GM20431 (cell line): ENCODE data around the gene TBL1X.

Source experiments
- in situ Hi-C: fragments of 300-500 bp; cut with MseI, MboI; formaldehyde crosslinking; loops from one replicate; pipeline ENCODE4 v1.15.0; 2020; ENCODE audit warnings: low sequenced_read_pairs; ENCODE audit not compliant: unreplicated experiment

TBL1X gene

GRCh38 chrX:9656277-9656676, 191.4 kb downstream of the TBL1X start:
- in situ Hi-C loops, result no loop called here

DNA sequence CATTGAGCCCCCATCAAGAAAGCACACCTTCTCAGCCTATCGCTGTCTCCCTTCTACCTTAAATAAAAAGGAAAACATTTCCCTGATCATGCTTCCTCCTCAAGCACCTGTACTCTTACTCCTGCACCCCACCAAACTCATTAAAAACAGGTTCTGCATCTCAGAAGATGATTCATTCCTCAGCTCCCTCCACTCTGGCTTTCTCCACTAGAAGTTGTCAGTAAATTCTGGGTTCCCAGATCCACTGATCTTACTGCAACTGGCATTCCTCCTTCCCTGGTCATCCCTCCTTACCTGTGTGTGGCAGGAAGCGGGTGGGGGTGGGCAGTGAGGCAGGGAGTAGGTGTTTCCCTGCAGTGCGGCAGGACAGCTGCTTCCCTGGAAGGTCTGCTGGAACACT, 192.0 kb downstream of the TBL1X start:
- in situ Hi-C loops, result no loop called here

- in situ Hi-C loops, result no loop called here
Measured at GRCh38 chrX:9657590-9658256, 192.9 kb downstream of the TBL1X start.

DNA sequence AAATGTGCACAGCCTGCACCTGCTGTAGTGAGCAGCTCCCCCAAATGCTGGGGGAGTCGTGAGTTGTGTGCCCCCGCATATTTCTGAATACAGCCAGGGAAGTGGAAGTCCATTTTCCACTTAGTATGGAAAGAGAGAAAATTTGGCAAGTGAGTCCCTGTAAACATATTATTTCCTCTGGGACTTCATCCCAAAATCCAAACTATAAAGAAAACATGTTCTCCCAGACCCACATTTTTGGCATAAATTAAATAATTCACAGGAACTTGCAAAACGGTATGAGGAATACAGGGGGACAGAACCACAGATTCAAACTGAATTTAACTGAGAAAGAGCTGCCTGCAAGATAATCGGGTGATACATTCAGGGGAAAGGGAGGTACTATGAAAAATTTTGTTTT, 193.6 kb downstream of the TBL1X start:
- in situ Hi-C loops, result no loop called here

- in situ Hi-C loops, result no loop called here
Measured at GRCh38 chrX:9659571-9660195, 194.8 kb downstream of the TBL1X start.

DNA sequence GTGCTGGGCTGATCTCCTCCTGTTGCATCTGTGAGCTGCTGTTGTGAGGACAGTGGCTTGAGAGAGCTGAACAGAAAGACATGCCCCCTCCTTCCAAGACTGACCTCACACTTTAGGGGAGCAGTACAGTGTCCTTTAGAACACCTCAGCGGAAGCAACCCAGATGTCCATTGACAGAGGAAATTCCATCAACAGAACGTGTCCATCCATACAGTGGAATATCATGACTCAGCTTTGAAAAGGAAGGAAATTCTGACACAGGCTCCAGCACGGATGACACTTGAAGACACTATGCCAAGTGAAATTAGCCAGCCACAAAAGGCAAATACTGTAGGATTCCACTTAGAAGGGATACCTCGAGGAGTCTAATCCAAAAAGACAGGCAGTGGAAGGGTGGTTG, 197.3 kb downstream of the TBL1X start:
- in situ Hi-C loops, result no loop called here

DNA sequence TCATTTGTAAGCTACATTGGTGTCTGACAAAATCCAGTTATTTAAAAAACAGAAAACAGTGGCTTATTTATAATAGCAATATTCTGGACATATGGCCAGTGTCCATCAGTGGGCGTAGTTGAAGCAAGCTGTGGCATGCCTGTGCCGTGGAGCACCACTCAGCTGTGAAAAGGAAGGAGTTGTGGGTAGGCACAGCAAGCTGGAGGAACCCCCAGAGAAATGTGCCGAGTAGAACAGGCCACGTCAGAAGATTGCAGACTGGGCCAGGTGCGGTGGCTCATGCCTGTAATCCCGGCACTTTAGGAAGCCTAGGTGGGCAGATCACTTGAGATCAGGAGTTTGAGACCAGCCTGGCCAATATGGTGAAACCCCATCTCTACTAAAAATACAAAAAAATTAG, 198.4 kb downstream of the TBL1X start:
- in situ Hi-C loops, result no loop called here

DNA sequence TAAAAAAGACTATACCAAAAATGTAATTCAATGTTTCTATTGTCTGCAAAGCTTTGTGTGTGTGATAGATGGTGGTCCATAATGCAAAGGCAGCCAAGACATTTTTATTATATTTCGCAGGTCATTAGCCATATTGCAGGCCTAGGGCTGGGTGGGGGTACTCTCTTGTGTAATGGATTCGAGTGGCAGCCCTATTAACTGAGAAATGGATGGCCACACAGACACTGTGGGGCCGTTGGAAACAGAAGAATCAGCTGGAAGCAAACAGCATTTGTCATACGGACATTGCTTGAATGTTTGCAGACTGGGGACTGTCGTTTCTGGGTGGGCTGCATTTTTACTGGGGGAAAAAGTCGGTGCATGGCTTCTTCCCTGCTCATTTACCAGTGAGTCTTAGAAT, 199.4 kb downstream of the TBL1X start:
- in situ Hi-C loops, result no loop called here

DNA sequence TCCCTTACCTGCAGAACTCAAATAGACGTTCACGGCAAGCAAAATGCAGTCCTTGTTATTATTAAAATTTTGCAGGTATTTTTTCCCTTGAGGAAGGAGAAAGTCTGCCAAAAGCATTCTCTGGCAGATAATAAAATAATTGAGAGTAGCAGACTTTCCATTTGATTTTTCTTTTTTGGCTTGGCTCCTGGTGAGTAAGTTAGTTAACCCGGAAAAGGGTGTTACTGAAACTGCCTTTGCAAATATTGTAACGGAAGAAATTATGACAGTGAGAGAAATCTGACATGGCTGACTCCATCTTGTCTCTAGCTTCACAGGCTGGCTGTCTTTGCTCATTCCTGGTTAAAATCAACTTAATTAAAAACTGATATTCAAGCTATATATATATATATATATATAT, 200.3 kb downstream of the TBL1X start:
- in situ Hi-C loops, result no loop called here

DNA sequence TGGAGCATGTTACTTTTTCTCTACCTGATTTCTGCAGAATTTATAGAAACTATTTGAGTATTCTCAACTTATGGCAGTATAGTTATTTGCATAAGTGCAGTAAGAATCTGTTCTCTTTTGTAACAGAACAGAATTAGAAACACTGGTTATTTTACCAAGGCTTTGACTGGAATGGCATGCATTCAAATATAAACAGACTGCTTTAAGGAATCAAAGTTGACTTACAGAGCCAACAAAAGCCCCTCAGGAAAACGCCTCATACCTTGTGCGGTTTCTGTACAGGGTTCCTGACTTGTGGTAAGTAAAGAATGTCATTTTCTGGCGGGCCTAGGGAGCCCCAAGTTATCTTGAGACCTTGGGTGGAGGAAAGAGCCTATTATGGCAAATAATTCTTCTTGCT, 203.7 kb downstream of the TBL1X start:
- in situ Hi-C loops, result no loop called here

GRCh38 chrX:9670136-9670814, 205.4 kb downstream of the TBL1X start:
- in situ Hi-C loops, result no loop called here

DNA sequence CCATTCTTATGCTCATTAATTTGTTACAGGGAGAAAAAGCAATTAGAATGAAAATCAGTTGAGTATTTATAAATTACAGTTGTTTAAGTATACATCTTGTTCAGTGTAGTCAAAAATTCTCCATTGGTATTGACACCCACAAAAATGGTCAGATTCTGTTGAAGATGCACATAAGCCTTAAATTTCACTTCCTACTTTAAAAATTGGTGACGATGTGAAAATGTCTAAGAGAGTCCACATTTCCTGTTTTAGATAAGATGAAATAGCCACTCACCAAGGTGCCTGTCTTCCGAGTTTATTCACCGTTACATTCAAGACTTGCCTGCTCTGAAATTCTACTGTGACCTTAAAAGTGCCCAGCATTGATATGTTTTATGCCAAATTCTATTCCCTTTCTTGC, 207.1 kb downstream of the TBL1X start:
- in situ Hi-C loops, result no loop called here

DNA sequence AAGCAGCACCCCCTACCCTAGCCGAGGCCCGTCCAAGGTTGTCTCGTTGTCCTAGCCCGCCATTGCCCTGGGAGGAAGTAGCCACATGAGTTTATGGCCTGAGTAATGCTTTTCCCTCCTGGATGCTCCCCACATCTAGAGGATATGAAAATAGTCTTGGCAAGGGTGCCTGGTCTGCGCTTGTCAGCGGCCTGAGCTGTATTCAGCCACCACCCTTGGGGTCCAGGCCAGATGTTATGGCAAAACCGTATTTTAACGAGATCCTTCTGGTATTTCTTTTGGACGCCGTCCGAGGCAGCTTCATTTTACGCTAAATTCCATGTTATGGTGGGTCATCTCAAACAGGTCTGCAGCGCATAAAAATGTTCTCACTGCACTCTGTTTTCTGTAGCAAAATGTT, 211.4 kb downstream of the TBL1X start:
- in situ Hi-C loops, result no loop called here

DNA sequence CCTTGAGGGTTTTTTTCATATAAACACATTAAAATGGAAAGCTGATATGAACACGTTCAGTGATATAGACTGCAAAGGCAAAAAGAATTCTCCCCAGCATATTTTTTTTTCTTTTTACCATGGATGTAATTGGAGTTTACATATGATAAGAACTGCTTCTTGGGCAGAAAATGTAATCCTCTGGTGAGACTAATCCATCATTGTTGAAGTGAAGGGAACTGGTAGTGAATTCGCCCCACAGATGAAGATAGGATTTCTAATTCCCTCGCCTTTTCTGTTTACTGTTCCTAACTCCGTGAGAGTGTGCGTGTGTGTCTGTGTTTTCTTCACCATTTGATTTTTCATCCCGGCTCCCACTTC, 211.9 kb downstream of the TBL1X start:
- in situ Hi-C loops, result no loop called here

DNA sequence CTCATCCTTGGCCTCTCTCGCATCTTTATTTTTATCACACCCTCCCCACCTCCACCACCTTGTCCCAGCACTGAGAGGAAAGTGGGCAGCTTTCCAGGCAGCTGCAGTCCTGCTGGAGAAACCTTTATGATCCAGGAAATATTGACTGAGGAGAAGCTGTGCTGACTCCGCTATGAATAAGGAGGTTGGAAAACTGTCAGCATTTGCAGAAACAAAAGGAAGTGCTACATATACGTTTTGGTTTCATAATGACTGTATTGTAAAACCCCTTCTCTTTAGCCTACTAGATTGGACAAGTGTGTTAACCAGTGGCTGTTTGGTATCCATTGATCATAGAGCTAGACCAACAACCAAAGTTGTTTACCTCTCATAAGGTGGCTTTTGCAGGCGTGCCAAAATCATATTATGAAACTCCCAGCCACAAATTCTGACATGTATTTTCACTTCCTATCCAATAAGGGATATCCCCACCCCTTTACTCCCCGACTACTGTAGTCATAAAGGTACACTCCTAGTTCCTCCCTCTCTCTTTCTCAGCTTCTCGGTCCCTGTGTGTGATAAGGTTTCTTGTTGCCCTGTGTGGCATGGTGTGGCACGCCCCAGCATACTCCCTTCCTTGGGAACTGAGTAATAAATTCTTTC, 212.4 kb downstream of the TBL1X start:
- in situ Hi-C loops, result no loop called here

DNA sequence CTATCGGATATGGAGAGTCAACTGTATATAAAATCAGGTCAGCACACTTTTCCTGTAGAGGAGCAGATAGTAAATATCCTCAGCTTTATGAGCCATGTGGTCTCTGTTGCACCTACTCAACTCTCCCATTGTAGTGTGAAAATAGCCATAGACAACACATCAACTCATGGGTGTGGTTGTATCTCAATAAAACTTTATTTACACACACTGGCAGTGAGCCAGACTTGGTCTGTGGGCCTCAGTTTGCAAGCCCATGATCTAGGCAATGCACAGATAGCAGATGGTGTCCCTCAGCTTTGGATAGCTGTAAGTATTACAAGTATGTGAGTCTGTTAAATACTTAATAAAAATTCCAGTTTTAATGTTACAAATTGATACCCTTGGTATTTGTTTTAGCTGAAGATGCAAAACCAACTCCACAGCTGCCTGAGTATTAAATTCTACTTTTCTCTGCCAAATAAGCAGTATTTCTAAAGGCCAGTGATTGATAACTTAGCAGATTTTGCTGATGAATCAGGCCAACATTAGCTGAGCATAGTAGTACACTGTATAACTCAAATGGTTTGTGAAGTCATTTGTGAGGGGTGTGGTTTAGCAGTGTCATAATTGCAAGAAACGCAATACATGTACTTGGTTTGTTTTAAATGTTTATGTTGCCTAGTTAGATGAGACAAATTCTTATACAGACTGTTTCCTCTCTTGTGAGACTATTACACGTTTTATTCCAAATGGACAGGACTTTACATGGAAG, 213.5 kb downstream of the TBL1X start:
- in situ Hi-C loops, result no loop called here

- in situ Hi-C loops, result no loop called here
Measured at GRCh38 chrX:9681011-9681410, 216.2 kb downstream of the TBL1X start.

GRCh38 chrX:9681422-9681821, 216.6 kb downstream of the TBL1X start:
- in situ Hi-C loops, result no loop called here

DNA sequence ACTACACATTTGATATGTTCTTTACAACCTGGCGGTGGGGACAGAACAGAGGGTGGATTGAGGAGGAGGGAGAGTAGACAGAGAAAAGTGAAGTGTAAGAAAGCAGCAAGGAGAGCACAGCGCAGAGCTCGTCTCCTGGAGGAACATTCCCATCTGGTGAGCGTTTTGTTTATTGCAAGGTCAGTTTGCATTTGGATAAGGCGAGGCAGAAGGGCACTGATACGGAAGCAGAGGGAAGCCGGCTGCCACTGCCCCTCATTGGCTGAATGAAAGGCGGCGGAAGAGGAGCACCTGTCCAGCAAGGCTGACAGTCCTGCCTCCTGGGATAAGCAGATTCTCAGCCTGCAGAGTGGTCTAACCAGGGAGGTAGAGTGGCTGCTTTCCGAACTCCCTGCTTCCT, 217.6 kb downstream of the TBL1X start:
- in situ Hi-C loops, result no loop called here

DNA sequence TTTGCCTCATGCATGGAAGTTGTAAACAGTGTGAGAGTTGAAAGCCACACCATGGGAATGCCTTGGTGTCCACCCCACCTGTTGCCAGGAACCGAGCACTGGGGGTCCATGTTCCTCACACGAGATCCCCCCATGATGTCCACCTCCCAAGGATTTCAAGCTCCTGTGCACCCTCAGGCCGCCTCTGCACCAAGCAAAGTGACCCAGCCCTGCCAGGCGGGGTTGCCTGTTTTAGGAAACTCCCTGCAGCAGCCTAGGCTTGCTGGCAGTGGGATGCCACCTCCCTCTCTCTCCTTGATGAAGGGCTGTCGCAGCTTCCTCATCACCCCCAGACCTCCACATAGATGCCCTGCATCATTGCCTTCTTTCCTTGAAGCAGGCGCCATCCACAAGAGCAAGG, 218.0 kb downstream of the TBL1X start:
- in situ Hi-C loops, result no loop called here

DNA sequence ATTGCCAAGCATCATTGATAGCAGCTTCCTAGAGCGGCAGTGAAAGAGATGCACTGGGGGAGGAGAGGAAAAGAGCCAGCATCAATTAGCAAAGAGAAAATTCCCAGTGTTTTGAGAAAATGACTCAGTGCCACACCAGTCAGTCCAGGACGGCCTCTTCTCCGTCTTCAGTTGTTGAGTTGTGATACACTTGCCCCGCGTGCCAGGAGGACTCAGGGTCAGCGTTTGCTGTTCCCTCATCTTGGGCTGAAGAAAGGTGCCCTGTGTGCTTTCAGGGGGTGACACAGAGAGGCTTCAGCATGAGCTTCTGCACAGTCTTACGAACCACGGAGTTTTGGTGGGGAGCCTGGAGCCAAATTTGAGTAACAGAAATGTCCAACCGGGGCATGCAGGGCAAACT, 218.5 kb downstream of the TBL1X start:
- in situ Hi-C loops, result no loop called here
